Stimulated activated CD8-positive, alpha-beta memory T cell treated with anti-CD3 and anti-CD28 coated beads, Interleukin-4, amount 100 ng/mL, for 1 hour (primary cell): ENCODE data around the gene KRTAP5-4.
"Not testable (repeated sequence)": the region's sequence is repeated elsewhere in the genome, so short reads cannot be mapped to it uniquely, and the experiment has no call there.

Experiments used
- DNase-seq, 2 donors: peaks; one replicate each; pipeline ENCODE4 v3.0.0-alpha.2; 2020; ENCODE audit warnings: low read depth in 2 of 2, low spot score in 1 of 2

KRTAP5-4 gene, protein sequence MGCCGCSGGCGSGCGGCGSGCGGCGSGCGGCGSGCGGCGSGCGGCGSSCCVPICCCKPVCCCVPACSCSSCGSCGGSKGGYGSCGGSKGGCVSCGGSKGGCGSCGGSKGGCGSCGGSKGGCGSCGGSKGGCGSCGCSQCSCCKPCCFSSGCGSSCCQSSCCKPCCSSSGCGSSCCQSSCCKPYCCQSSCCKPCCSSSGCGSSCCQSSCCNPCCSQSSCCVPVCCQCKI

DNA sequence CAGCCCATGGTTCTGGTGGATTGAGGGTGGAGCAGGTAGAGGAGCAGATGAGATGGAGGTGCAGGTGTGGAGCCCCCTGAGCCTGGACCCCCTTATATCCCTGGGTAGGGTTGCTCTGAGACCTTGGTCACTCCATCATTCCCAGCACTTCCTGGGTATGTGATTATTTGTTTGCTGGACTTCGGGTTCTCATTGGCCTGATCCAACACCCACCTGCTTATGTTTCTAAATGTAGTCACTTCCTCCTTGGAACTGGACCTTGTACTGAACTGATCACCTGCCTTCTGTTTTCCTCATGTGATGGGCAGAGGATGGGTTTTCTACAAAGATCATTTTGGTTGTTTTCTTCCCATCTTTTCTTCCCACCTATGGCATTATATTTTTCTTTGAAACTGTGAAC is at the start of gene KRTAP5-4:
Gene KRTAP5-4, minus strand, starts transcription at position 53 of the 400 bp plus-strand sequence. Its CDS starts 45 bp downstream, at position 8.
- DNase-seq = no peak

DNA sequence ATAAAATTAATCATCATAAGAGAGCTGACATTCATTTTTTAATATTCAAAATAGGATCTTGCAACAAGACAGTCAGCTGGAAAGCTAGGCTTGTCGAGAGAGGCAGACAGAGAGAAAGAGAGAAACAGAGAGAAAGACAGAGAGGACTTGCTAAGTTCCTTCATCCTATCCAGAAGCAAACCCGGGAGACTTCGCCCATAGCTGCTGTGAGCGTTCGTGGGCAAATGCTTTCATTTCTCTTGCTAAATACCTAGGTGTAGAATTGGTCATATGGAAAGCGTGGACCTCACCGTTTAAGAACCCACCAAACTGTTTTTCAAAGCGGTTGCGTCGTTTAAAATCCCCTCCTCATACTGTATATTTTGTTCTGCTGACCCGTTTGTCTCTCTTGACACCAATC is 49.7 kb upstream of the KRTAP5-4 start:
- DNase-seq = no peak

DNA sequence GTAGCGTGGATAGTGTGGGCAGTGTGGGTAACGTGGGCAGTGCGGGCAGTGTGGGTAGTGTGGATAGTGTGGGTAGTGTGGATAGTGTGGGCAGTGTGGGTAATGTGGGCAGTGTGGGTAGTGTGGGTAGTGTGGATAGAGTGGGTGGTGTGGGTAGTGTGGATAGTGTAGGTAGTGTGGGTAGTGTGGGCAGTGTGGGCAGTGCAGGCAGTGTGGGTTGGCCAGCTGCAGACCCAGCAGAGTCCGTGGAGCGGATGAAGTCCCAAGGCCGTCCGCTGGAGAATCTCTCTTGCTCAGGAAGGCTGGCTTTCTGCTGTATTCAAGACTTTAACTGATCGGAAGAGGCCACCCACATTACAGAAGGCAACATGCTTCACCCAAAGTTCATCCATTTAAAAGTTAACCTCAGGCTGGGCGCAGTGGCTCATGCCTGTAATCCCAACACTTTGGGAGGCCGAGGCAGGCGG is 49.0 kb upstream of the KRTAP5-4 start:
- DNase-seq = no peak

DNA sequence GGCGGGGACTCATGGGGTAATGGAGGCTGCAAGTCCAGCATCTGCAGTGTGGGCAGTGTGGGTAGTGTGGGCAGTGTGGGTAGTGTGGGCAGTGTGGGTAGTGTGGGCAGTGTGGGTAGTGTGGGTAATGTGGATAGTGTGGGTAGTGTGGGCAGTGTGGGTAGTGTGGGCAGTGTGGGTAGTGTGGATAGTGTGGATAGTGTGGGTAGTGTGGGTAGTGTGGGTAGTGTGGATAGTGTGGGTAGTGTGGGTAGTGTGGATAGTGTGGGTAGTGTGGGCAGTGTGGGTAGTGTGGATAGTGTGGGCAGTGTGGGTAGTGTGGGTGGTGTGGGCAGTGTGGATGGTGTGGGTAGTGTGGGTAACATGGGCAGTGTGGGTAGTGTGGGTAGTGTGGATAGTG is 48.5 kb upstream of the KRTAP5-4 start:
- not testable (repeated sequence) for DNase-seq

DNA sequence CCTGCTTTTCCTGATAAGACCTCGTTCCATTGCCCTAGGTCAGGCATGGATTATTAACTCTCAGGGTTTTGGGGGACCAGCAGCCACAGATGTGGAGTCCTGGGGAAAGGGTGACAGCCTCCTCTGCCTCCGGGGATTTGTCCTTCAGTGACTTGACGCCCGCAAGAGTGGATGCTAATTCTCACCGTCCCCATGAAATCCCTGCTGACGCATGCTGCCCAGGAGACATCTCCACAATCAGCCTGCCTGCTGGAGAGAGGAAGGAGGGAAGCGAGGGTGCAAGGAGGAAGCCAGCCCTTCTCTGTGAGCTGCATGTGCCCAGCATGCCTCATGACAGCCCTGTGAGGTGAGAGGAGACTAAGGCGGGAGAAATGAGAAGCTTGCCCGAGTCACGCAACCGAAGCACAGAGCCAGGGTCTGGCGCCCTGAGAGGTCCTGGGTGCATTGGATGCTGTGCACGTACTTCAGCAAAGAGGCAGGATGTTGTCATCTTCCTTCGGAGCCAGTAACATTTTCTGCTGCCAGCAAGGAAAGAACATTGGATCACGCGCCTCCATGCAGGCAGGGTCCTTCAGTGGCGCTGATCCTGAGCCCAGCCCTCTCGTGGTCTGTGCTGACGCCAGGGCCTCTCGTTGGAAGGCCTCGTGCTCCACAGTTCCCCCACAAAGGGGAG is 47.7 kb upstream of the KRTAP5-4 start:
- no peak for DNase-seq

DNA sequence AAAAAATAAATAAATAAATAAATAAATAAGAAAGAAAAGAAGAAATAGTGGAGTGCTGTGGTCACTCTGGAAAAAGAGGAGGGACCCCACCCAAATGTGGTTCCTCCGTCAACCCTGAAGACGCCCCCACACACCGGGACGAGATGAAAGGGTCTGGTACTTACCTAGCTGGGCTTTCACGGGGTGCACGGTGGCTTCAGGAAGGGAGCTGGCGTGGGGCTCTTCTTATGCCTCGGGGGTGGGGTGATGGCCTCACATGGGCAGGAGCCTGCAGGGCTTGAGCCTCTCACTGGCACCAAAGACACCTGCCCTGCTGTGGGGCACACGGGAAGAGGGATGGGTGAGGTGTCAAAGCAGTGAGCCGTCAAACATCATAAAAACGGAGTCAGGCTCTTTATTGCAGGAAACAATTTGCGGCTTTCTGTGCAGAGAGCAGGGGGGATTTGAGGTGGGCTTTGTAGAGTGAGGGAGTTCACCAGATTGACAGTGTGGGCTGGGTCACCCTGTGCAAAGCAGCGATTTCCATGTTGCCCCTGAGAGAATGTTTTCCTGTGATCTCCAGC is 47.1 kb upstream of the KRTAP5-4 start:
- no peak for DNase-seq

DNA sequence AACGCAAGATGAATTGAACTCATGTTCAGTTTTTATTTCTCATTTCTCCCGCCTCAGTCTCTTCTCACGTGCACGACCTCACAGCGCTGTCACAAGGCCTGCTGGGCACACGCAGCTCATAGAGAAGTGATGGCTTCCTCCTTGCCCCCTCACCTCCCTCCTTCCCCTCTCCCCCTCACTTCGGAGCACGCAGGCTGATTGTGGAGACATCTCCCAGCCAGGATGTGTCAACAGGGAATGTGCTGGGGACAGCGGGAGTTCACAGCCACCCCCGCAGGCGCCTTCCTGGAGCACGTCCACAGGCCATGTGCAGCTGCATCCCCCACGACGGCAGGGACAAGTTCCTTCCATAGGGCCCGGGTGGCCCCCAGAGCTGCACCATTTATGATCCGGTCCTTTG is 46.0 kb upstream of the KRTAP5-4 start:
- no peak for DNase-seq

DNA sequence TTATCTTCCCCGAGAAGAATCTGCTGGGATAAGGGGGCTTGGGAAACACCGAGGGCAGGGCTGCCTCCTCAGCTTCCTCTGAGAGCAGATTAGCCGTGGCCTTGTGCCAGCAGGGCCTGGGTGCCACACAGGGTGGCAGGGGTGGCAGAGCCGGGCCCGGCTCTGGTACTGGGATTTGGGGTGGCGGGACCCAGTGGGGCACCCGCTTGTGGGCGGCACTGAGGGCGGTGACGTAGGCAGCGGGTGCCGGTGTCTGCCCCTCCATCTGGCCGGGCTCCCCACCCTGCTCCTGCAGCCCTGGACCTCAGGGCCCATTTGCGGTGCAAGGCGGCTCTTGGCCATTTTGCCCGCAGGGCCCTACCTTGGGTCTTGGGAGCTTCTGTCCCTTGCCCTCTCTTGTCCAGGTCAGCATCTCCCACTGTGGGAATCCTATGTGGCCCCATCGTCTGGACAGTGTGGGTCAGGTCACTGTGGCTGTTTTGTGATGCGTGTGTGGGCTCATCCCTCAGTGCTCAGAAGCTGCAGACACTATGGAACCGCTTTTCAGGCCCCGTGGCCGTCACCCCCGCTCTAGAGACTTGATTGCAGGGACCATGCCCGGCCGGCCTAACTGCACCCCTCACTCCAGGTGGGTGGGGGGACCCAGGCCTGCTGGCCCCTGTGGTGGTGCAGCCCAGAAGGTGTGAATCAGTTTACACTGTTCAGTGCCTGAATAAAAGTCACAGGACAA is 45.3 kb upstream of the KRTAP5-4 start:
- no peak for DNase-seq

DNA sequence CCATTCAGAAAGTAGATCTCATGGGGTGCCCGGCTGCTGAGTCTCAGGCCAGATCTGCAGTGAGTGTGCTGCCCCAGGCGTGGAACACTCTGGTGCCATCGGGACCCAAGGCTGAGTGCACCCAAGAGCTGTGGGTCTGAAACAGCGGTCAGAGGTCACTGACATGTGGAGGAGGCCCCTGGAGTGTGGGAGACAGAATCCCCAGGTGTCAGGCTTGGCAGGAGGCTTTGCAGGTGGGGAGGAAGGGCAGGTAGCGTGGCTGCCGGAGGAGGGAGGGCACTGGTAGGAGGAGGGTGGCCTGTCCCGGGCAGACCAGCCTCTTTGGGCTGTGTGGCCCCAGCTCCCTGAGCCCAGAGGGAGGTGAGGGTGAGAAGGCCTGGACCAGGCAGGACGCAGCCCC is 43.4 kb upstream of the KRTAP5-4 start:
- DNase-seq = no peak

DNA sequence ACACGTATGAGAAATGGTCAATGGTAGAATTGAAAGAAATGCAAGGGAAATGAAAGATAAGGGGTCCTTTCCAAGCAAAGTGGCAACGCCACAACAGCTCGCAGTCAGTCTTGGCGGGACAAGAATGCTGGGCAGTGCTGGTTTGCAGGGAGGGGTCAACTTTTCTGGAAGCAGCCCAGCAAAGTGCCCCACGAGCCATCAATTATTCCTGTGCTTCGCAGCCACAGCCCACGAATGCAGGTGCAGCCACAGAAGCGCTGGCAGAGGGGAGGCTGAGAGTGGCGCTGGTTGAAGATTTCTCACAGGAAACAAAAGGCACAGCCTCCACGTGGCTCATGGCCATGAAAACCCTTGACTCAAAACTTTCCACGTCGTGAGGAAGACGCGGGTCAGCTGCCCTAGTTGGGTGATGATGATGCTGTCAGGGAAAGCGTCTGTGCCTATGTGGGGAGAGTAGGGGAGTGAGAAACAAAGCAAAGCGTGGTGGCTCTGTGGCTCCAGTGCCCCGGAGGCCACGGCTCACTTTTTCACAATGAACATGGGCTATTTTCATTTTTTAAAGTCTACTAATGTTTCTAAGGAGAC is 40.9 kb upstream of the KRTAP5-4 start:
- DNase-seq = not testable (repeated sequence)

DNA sequence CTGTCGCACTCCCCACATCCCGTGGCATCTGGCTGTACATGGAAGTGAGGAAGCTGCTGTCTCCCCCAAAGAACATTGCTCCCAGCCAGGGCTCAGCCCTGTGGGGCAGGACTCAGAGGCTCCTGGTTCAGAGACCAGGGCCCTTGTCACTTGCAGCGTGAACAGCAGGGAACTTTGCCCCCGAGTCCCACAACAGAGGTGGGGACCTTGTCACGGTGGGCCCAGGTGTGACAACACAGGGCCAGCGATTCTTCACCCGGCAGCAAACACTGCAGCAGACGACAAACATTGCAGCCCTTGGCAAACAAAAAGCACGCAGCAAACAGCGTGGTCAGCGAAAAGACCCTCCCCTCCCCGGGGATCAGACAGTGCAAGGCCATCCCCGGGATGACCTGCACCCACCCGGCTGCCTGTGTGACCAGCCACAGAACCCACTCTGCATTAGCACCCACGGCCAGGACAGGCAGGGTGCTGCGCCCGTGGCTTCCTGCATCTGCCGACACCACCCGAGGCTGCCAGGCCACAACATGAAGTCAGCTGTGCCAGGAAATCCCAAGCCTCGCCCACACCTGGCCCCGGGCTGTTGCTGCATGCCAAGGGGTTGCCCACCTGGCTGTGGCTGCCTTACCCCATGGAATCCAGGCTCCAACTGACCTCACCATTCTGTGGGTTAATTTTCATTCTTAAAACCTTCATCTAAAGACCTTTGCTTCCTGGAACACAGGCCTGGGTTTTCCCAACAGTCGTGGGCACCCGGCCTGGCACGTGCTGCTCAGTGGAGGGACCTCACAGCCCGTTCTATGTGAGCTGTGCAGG is 39.7 kb upstream of the KRTAP5-4 start:
- DNase-seq = not testable (repeated sequence)

DNA sequence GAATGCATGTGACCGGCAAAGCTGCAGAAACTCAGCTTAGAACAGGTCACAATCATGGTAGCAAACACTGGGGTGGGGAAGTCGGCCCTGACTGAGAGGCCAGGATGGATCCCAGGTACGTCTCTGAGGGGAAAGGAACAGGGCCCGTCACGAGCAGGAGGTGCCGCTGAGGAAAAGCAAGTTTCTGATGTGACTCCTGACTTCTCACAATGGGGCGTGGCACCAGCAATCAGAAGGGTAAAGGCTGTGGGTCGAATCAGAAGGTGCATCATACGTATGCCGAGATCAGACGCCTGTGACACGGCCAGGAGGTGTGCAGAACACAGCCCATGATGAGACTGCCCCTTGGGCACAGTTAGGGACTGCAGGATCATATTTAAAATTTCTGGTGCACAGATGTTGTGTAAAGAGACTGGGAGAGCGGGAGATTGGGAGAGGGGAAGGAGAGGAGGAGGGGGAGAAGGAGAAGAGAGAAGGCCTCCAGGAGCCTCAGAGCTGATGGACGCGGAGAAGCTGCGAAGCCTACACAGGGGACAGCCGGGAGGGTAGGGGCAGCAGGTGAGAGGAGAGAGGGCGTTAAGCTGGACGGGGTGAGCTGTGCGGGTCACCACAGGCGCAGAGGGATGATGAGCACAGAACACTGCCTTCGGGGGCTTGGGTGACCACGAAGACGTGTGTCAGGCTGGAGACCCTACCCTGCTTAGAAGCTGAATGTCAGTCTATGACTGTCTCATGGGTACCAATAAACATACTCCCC is 38.4 kb upstream of the KRTAP5-4 start:
- no peak for DNase-seq

DNA sequence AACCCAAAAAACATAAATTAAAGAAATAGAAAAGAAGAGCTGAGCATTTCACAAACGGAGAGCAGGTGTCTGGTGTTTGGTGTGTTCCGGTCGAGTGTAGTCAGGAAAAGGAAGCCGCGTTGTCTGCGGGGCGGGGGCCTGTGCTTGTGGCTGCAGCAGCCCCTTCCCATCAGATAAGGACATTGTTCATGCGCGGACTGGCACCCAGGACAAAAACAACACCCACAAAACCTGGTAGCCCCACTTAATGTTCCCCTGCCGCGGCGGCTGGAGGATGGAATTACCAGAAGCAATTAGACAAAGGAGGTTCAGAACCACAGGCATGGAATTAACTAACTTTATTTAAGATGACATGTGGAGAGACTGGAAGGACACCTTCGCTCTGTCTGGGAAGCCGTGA is 37.6 kb upstream of the KRTAP5-4 start:
- no peak for DNase-seq

DNA sequence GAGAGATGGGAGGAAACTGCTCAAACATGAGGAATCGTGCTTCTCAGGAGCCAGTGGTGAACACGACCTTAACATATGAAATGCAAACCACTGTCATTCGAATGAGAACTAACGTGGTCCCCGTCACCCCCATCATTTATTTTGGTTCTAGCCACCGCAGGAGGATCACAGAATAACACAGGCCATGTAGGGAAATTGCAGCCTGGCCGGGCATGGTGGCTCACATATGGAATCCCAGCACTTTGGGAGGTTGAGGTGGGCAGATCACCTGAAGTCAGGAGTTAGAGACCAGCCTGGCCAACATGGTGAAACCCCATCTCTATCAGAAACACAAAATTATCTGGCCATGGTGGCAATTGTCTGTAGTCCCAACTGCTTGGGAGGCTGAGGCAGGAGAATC is 34.7 kb upstream of the KRTAP5-4 start:
- DNase-seq = no peak

DNA sequence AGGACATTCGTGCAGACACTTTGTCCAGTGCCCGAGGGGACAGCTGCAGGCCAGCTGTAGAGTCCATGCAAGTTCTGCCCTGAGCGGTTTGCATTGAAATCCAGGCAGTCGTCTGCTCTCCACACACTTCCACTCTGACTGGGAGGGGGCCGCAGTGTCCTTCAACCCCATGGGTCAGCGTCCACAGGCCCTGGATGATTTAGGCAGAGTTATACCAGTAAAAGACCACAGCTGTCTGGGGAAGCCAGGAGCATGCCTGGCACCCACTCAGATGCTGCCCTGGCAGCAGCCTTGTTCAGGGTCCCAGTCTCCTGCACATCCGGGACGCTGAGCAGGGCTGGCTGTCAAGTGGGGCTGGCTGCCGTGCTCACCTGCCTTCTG is 34.1 kb upstream of the KRTAP5-4 start:
- DNase-seq = no peak

DNA sequence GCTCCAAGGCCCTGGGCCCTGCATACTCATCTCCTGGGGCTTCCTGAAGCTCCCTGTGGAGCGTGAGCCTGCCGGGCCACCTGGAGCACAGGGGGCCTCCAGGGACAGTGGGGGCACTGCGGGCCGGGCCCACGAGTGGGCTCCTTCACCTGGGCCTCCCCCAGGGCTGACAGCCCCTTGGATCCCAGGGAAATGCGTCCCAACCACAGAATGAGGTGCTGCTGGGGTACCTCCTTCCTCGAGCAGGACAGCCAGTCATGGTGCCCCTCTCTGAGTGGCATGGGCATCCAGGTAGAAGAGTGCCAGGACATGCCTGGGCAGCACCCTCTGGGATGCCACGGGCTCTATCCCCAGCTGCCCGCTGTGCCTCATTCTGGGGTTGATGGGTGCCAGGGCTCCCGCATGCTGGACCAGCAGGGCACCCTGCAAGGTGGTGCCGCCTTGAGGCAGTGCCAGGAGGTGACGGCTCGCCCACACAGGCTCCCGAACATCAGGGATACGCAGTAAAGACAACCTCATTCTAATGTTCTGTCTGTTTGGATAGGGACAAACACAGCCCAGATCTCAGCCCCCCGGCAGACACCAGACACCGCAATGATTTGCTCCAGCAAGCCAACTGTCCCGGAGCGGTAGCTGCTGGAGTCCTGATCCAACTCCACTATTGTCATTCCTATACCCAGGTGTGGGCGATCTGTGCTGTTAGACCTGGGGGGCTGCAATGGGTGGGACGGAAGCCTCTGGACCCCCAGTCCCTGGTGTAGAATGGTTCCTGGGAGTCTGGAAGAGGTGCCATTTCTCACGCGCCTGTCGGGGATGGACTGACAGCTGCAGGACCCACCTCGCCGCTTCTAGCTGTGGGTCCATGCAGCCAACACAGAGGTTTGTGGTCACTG is 33.5 kb upstream of the KRTAP5-4 start:
- no peak for DNase-seq

DNA sequence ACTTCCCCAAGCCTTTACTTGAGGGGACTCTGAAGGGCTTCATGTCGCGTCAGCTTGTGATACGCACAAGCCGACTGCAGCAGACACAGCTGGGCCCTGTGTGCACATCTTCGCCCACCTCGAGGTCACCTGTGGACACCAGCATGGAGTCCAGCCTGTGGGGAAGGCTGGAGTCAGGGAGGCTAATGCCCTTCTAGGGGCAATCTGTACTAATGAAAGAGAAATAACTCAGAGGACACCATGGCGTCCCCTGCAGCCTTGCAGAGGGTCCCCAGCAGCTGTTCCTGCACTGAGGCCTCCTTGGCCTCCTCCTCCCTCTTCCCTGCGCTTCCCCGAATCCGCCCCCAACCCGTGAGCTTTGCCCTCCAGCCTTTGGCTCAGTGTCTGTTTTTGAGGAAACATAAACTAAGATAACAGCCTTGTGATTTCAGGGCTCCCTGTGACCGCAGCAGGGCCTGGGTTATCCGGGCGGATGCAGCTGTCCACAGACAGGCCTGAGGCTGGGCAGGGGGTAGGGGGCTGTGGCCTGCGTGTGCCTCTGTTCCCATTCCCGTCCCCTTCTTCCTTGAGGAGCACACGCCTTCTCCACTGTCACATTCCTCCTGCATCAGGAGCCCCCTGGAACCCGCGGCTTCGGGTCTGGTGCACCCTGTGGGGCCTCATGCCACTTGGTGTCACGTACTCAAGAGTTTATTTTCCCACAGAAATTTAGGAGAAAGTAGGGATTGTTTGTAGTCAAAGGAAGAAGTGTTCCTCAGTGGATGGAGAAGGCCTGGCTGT is 32.6 kb upstream of the KRTAP5-4 start:
- DNase-seq = no peak
